A549 (cell line): Measurements from ENCODE around the gene FMNL2. TPM values are rescaled to one million over a fixed set of nuclear protein-coding genes. Genes with fewer than 3 reads are reported as not detected.

Experiments used
- ATAC-seq, 2 experiments: fragments of 200-7000 bp in 1 of 2; fragments of >200 bp in 1 of 2; cut with Nextera tagmentation in 1 of 2; cut with Tn5 transposase in 1 of 2; 3 replicates each; pipeline versions ENCODE4 v1.8.0 to v1.9.1; 2018 to 2020; ENCODE audit warnings: mild to moderate bottlenecking in 1 of 2, moderate library complexity in 1 of 2
- CTCF ChIA-PET: fragments of 300-600 bp; sonication (Branson Sonifier 250); formaldehyde crosslinking; extraction: SDS; loops from one replicate; lab custom pipeline; 2021; ENCODE audit warnings: antibody characterized with exemption, inconsistent platforms; lab: Yijun Ruan, JAX
- POLR2A ChIA-PET: fragments of 350-600 bp; formaldehyde crosslinking; extraction: SDS; loops from one replicate; lab custom pipeline; 2021; ENCODE audit warnings: antibody characterized with exemption, inconsistent platforms; lab: Yijun Ruan, JAX
- DNase-seq, 2 experiments: peaks; one replicate each; pipeline versions ENCODE4 v3.0.0 to v3.0.0-alpha.2; 2011 to 2016; ENCODE audit warnings: low read depth in 1 of 2, low spot score in 1 of 2
- FAIRE-seq: peaks from 2 replicates; lab custom pipeline; 2011; peaks lifted over from hg19 to GRCh38; lab: Jason Lieb, UNC
- H3K27ac ChIP-seq, 2 experiments: fragments of >200 bp; sonication (Bioruptor Twin); formaldehyde crosslinking; 3 replicates each; pipeline ENCODE4 v1.5.1; 2016 to 2017
- H3K4me1 ChIP-seq: fragments of >200 bp; sonication (Bioruptor Twin); formaldehyde crosslinking; 3 replicates; pipeline ENCODE4 v1.6.1; 2016
- H3K4me2 ChIP-seq: fragments of >200 bp; sonication (Bioruptor Twin); formaldehyde crosslinking; 3 replicates; pipeline ENCODE4 v1.6.1; 2016
- H3K4me3 ChIP-seq: fragments of >200 bp; sonication (Bioruptor Twin); formaldehyde crosslinking; 3 replicates; pipeline ENCODE4 v1.5.1; 2016
- H3K9me3 ChIP-seq: fragments of >200 bp; sonication (Bioruptor Twin); formaldehyde crosslinking; 3 replicates; pipeline ENCODE4 v1.6.1; 2016
- CBX2 ChIP-seq: fragments of 200-600 bp; sonication (generic); IDR thresholded peaks from 2 replicates; pipeline ENCODE4 v1.6.1; 2016; ENCODE audit warnings: low read depth, mild to moderate bottlenecking, borderline replicate concordance
- CHD2 ChIP-seq: fragments of 150-350 bp; IDR thresholded peaks from 2 replicates; pipeline ENCODE4 v1.6.1; 2014; ENCODE audit warnings: low read length; ENCODE audit not compliant: partially characterized antibody
- EHF ChIP-seq: fragments of 250-450 bp; sonication (Bioruptor Pico); IDR thresholded peaks from 2 replicates; pipeline ENCODE4 v1.5.0; 2020; ENCODE audit warnings: mild to moderate bottlenecking
- EP300 ChIP-seq, 2 experiments: fragments of >200 bp; sonication (Bioruptor Twin); formaldehyde crosslinking; IDR thresholded peaks; 2 replicates in 1 of 2; 3 replicates in 1 of 2; pipeline ENCODE4 v1.6.1; 2016 to 2017
- FOSB ChIP-seq: fragments of 250-450 bp; sonication (Bioruptor Pico); IDR thresholded peaks from 2 replicates; pipeline ENCODE4 v1.5.0; 2020; ENCODE audit warnings: mild to moderate bottlenecking, moderate library complexity
- FOSL2 ChIP-seq, 2 experiments: fragments of 450-650 bp in 1 of 2; fragments of >200 bp in 1 of 2; sonication (Bioruptor Twin) in 1 of 2; formaldehyde crosslinking; IDR thresholded peaks; 2 replicates each; pipeline versions ENCODE4 v1.5.0 to v1.6.1; 2016 to 2020; ENCODE audit warnings: mild to moderate bottlenecking in 1 of 2, moderate library complexity in 1 of 2
- GATA3 ChIP-seq: IDR thresholded peaks from 2 replicates; pipeline ENCODE4 v1.6.1; 2012; ENCODE audit warnings: borderline replicate concordance
- HDAC2 ChIP-seq: fragments of 200-600 bp; sonication (generic); IDR thresholded peaks from 2 replicates; pipeline ENCODE4 v1.6.1; 2016
- HOXA7 ChIP-seq: fragments of 250-450 bp; sonication (Bioruptor Pico); IDR thresholded peaks from 2 replicates; pipeline ENCODE4 v1.5.0; 2020; ENCODE audit warnings: mild to moderate bottlenecking, moderate library complexity
- JUN ChIP-seq, 2 experiments: fragments of >200 bp; sonication (Bioruptor Twin); formaldehyde crosslinking; IDR thresholded peaks; 2 replicates in 1 of 2; 3 replicates in 1 of 2; pipeline ENCODE4 v1.6.1; 2016 to 2017
- MAZ ChIP-seq: fragments of 150-350 bp; IDR thresholded peaks from 2 replicates; pipeline ENCODE4 v1.6.1; 2014; ENCODE audit warnings: antibody characterized with exemption, low read depth, low read length, borderline replicate concordance
- MYC ChIP-seq: IDR thresholded peaks from 2 replicates; pipeline ENCODE4 v1.6.1; 2012; ENCODE audit warnings: mild to moderate bottlenecking, inconsistent platforms, low read length, improper control_type of control experiment, borderline replicate concordance
- NFE2L2 ChIP-seq: fragments of 150-350 bp; conservative IDR thresholded peaks from 2 replicates; pipeline ENCODE4 v1.6.1; 2014; ENCODE audit warnings: low read length
- NR3C1 ChIP-seq: fragments of >200 bp; sonication (Bioruptor Twin); formaldehyde crosslinking; IDR thresholded peaks from 3 replicates; pipeline ENCODE4 v1.6.1; 2017
- PHF8 ChIP-seq: fragments of 200-600 bp; sonication (generic); IDR thresholded peaks from 2 replicates; pipeline ENCODE4 v1.6.1; 2016; ENCODE audit warnings: low read depth, mild to moderate bottlenecking, antibody characterized with exemption, moderate library complexity, borderline replicate concordance
- POLR2AphosphoS2 ChIP-seq: conservative IDR thresholded peaks from 2 replicates; pipeline ENCODE4 v1.6.1; 2012; ENCODE audit warnings: low read length, improper control_type of control experiment, inconsistent platforms
- RCOR1 ChIP-seq: fragments of 150-350 bp; IDR thresholded peaks from 2 replicates; pipeline ENCODE4 v1.6.1; 2014; ENCODE audit warnings: antibody characterized with exemption, low read length, low read depth
- RFX5 ChIP-seq: fragments of 450-650 bp; IDR thresholded peaks from 2 replicates; pipeline ENCODE4 v1.7.1; 2014; ENCODE audit warnings: antibody characterized with exemption, mild to moderate bottlenecking, moderate library complexity
- RNF2 ChIP-seq: fragments of 200-600 bp; sonication (generic); IDR thresholded peaks from 2 replicates; pipeline ENCODE4 v1.6.1; 2016; ENCODE audit warnings: low read depth, mild to moderate bottlenecking, antibody characterized with exemption, moderate library complexity, borderline replicate concordance
- SMC3 ChIP-seq: fragments of >200 bp; sonication (Bioruptor Twin); formaldehyde crosslinking; IDR thresholded peaks from 3 replicates; pipeline ENCODE4 v1.6.1; 2018; ENCODE audit warnings: inconsistent platforms
- SREBF2 ChIP-seq: fragments of 450-650 bp; IDR thresholded peaks from 2 replicates; pipeline ENCODE4 v1.6.1; 2014; ENCODE audit warnings: mild to moderate bottlenecking, moderate library complexity
- ZC3H11A ChIP-seq: fragments of 450-650 bp; IDR thresholded peaks from 2 replicates; pipeline ENCODE4 v1.6.1; 2014; ENCODE audit warnings: antibody characterized with exemption, mild to moderate bottlenecking
- ZFP36 ChIP-seq: fragments of 450-650 bp; IDR thresholded peaks from 2 replicates; pipeline ENCODE4 v1.6.1; 2014; ENCODE audit warnings: borderline replicate concordance; ENCODE audit not compliant: partially characterized antibody
- ZSCAN20 ChIP-seq: fragments of 250-450 bp; sonication (Bioruptor Pico); IDR thresholded peaks from 2 replicates; pipeline ENCODE4 v1.8.0; 2022; ENCODE audit warnings: mild to moderate bottlenecking, moderate library complexity
- WGBS: methylation state at CpG from one replicate; pipeline ENCODE4 v1.1.6; 2017; ENCODE audit errors: missing lambda C conversion rate; 5-methylcytosine and 5-hydroxymethylcytosine counted together
- polyA plus RNA-seq, 4 experiments: library from polyadenylated mRNA; depleted of rRNA in 3 of 4; stranded (reverse); fragments of >200 nt; fragmentation: RNase III in 1 of 4; extraction: RNeasy Plus Mini Kit Qiagen cat#74134 plus additional on column Dnase treatment in 1 of 4; gene quantifications; 2 replicates in 3 of 4; 3 replicates in 1 of 4; pipeline ENCODE4 v1.2.3, GENCODE V29; 2011 to 2017
- TF ChIP-seq, protein P1 (sequence below): fragments of 250-450 bp; sonication (Bioruptor Pico); IDR thresholded peaks from 2 replicates; pipeline ENCODE4 v1.5.0; 2021; ENCODE audit warnings: mild to moderate bottlenecking, moderate library complexity, borderline replicate concordance
- TF ChIP-seq, protein P2 (sequence below): fragments of 200-600 bp; sonication (generic); IDR thresholded peaks from 2 replicates; pipeline ENCODE4 v1.6.1; 2016; ENCODE audit warnings: antibody characterized with exemption, mild to moderate bottlenecking, moderate library complexity
- TF ChIP-seq, protein P3 (sequence below): fragments of 150-350 bp; IDR thresholded peaks from 2 replicates; pipeline ENCODE4 v1.6.1; 2014; ENCODE audit warnings: low read depth, mild to moderate bottlenecking, low read length

The FMNL2 gene
- polyA plus RNA-seq, 2 of the 4 experiments (the other 2 are of a cell fraction) = 27.9 to 36.5 TPM

DNA sequence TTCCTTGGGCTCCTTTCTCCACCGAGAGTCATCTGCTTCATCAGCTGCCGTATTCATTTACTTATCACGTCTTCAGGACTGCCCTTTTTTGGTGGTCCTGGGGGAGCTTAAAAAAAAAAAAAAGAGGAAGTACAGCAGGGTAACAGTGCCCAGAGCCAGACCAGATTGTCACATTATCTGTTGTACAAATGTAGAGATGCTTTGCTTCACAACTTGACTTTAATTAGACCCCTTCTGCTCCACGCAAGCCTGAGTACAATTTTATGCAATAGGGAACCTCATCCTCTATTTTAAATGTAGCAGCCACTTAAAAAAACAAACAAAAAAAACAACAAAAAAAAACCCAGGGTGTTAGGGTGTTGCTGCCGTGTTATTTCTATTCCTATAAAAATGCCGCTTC, 254.0 kb downstream of the FMNL2 start:
- no peak overlapping the region for H3K27ac ChIP-seq
- WGBS = 93% methylated on average over 6 of the region's 6 CpGs
- peaks cover 20% of the 10 kb centered on the region for H3K4me1 ChIP-seq
- DNase-seq = no peak
- no peak for TF ChIP-seq NR3C1
- no peak for TF ChIP-seq EP300 (IDR thresholded peaks at IDR 0.05)
- TF ChIP-seq MYC = no peak
- no peak for TF ChIP-seq SMC3
- TF ChIP-seq HDAC2 = no peak
- TF ChIP-seq SREBF2 = no peak
- TF ChIP-seq ZSCAN20 (CRISPR knock-in tag) = no peak
- no peak for TF ChIP-seq MAZ
- no peak for TF ChIP-seq ZC3H11A
- TF ChIP-seq GATA3 = no peak
- no peak for TF ChIP-seq PHF8
- TF ChIP-seq, protein P1, sequence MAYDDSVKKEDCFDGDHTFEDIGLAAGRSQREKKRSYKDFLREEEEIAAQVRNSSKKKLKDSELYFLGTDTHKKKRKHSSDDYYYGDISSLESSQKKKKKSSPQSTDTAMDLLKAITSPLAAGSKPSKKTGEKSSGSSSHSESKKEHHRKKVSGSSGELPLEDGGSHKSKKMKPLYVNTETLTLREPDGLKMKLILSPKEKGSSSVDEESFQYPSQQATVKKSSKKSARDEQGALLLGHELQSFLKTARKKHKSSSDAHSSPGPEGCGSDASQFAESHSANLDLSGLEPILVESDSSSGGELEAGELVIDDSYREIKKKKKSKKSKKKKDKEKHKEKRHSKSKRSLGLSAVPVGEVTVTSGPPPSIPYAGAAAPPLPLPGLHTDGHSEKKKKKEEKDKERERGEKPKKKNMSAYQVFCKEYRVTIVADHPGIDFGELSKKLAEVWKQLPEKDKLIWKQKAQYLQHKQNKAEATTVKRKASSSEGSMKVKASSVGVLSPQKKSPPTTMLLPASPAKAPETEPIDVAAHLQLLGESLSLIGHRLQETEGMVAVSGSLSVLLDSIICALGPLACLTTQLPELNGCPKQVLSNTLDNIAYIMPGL (CRISPR knock-in tag) = no peak
- no peak for TF ChIP-seq NFE2L2
- TF ChIP-seq RFX5 = no peak
- no peak for TF ChIP-seq FOSL2 (IDR thresholded peaks at IDR 0.05)
- TF ChIP-seq FOSL2 (CRISPR knock-in tag; IDR thresholded peaks at IDR 0.05) = no peak
- no peak for TF ChIP-seq CHD2
- no peak for TF ChIP-seq RCOR1
- TF ChIP-seq, all 56 proteins: peak for 0
- ChIA-PET POLR2A (no interaction called here), CTCF (interaction anchor here (0.7 to 2.1 kb wide), 3 partner anchors 14 to 17 kb away, joined by 3 to 5 read pairs (median 3); no protein-coding TSS in a partner anchor)
- ATAC-seq = no peak
- Histone ChIP-seq H3K4me2 (no peak overlapping the region), H3K4me3 (no peak overlapping the region), H3K9me3 (no peaks in the 10 kb centered on the region)
- no peak for FAIRE-seq

DNA sequence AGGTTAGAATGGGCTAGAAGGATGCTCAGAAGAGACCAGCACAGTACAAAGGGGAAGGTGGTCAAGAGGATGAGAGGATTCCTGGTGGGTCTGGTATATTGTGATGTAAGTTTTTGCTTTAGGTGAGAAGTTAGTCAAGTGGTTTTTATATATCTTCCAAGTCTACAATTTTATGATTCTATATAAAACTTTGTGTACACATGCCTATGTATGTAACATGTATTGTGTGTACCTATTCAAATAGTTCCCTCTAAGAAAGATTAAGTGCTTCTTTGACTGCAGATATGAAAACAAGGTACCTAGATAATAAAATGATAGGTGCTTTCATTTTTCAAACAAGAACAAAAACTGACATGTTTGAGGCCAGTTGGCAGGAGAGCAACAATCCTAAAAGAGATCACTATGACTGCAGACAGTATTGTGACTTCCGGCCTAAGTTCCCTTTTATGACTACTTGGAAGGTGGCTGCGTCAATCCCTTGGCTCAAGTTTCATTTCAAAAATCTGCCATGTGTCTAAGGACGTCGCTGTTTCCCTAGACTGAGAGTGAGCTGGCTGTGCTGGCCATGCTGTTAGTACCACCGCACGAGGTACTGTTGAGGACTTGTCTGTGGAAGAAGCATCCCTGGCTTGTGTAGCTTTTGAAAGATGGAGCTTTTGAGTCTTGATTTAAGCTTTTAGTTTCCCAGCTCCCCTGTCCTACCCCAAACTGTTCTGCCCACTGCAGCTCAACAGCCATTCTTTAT, 259.2 kb downstream of the FMNL2 start:
- H3K4me3 ChIP-seq = no peak overlapping the region
- H3K4me1 ChIP-seq = peaks cover 5% of the 10 kb centered on the region; the same call in 2 of the 3 replicates
- FAIRE-seq = no peak
- no peaks in the 10 kb centered on the region for H3K9me3 ChIP-seq
- 97% methylated on average over 6 of the region's 6 CpGs for WGBS
- DNase-seq = no peak
- no peak overlapping the region for H3K27ac ChIP-seq
- ChIA-PET POLR2A (no interaction called here), CTCF (interaction anchor here (0.8 to 1.1 kb wide), 2 partner anchors 36 to 42 kb away, joined by 3 to 6 read pairs; no protein-coding TSS in a partner anchor)
- TF ChIP-seq ZFP36 (no peak), HOXA7 (no peak), JUN (IDR thresholded peaks at IDR 0.05) (no peak), RNF2 (no peak), EHF (no peak), FOSL2 (IDR thresholded peaks at IDR 0.05) (no peak), FOSL2 (CRISPR knock-in tag; IDR thresholded peaks at IDR 0.05) (no peak), FOSB (CRISPR knock-in tag) (no peak), POLR2AphosphoS2 (no peak), CBX2 (no peak)
- TF ChIP-seq, protein P2, sequence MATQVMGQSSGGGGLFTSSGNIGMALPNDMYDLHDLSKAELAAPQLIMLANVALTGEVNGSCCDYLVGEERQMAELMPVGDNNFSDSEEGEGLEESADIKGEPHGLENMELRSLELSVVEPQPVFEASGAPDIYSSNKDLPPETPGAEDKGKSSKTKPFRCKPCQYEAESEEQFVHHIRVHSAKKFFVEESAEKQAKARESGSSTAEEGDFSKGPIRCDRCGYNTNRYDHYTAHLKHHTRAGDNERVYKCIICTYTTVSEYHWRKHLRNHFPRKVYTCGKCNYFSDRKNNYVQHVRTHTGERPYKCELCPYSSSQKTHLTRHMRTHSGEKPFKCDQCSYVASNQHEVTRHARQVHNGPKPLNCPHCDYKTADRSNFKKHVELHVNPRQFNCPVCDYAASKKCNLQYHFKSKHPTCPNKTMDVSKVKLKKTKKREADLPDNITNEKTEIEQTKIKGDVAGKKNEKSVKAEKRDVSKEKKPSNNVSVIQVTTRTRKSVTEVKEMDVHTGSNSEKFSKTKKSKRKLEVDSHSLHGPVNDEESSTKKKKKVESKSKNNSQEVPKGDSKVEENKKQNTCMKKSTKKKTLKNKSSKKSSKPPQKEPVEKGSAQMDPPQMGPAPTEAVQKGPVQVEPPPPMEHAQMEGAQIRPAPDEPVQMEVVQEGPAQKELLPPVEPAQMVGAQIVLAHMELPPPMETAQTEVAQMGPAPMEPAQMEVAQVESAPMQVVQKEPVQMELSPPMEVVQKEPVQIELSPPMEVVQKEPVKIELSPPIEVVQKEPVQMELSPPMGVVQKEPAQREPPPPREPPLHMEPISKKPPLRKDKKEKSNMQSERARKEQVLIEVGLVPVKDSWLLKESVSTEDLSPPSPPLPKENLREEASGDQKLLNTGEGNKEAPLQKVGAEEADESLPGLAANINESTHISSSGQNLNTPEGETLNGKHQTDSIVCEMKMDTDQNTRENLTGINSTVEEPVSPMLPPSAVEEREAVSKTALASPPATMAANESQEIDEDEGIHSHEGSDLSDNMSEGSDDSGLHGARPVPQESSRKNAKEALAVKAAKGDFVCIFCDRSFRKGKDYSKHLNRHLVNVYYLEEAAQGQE = no peak
- TF ChIP-seq, protein P3, sequence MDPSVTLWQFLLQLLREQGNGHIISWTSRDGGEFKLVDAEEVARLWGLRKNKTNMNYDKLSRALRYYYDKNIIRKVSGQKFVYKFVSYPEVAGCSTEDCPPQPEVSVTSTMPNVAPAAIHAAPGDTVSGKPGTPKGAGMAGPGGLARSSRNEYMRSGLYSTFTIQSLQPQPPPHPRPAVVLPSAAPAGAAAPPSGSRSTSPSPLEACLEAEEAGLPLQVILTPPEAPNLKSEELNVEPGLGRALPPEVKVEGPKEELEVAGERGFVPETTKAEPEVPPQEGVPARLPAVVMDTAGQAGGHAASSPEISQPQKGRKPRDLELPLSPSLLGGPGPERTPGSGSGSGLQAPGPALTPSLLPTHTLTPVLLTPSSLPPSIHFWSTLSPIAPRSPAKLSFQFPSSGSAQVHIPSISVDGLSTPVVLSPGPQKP = no peak
- TF ChIP-seq, protein P1 (CRISPR knock-in tag) = no peak
- no peak for ATAC-seq
- no peak overlapping the region for H3K4me2 ChIP-seq
